HL-60 (cell line): Measurements from ENCODE around the gene SNX5.

Experiments used
- CTCF ChIP-seq: IDR thresholded peaks from one replicate; pipeline ENCODE4 v1.5.1; 2011; ENCODE audit warnings: low read length, control low read depth, inconsistent platforms; ENCODE audit not compliant: insufficient read depth
- POLR2AphosphoS5 ChIP-seq: IDR thresholded peaks from 2 replicates; pipeline ENCODE4 v1.6.1; 2012; ENCODE audit warnings: low read depth

- TF ChIP-seq CTCF, result no peak
- no peak for TF ChIP-seq POLR2AphosphoS5
These were observed 24.4 kb upstream of the SNX5 start for GRCh38 chr20:17992847-17993513.
